Caco-2 (cell line): ENCODE data around the gene NBAS. TPM values are rescaled to one million over a fixed set of nuclear protein-coding genes. Genes with fewer than 3 reads are reported as not detected.
A peak's percentile ranks its signal among the peaks of the same experiment; 100 is the strongest.

Experiments
- BruUV-seq: library from RNA; stranded (reverse); fragments of 400-500 nt; replicated peaks from 2 replicates; lab custom pipeline; 2021; lab: Mats Ljungman, UMichigan
- CTCF ChIA-PET: fragments of 300-600 bp; sonication (Branson Sonifier 250); formaldehyde crosslinking; loops from one replicate; lab custom pipeline; 2022; ENCODE audit warnings: antibody characterized with exemption; lab: Charles Lee
- POLR2A ChIA-PET: fragments of 300-600 bp; sonication (Branson Sonifier 250); formaldehyde crosslinking; loops from one replicate; lab custom pipeline; 2022; ENCODE audit warnings: antibody characterized with exemption; lab: Charles Lee
- DNase-seq, 2 experiments: peaks; one replicate each; pipeline versions ENCODE4 v3.0.0 to v3.0.0-alpha.2; 2020 to 2022
- H3K27me3 ChIP-seq: replicated peaks from 2 replicates; pipeline ENCODE4 v1.6.0; 2011; ENCODE audit warnings: low read length; ENCODE audit not compliant: control insufficient read depth, insufficient read depth
- H3K36me3 ChIP-seq: 2 replicates; pipeline ENCODE4 v1.5.1; 2011; ENCODE audit warnings: low read length; ENCODE audit not compliant: control insufficient read depth, insufficient read depth
- H3K4me1 ChIP-seq: fragments of 250-450 bp; sonication (Bioruptor Pico); 2 replicates; pipeline ENCODE4 v1.5.1; 2020; ENCODE audit warnings: mild to moderate bottlenecking
- H3K4me3 ChIP-seq: 2 replicates; pipeline ENCODE4 v1.5.1; 2011; ENCODE audit warnings: low read depth, mild to moderate bottlenecking, control low read depth, low read length
- H3K9me3 ChIP-seq: fragments of 250-450 bp; sonication (Bioruptor Pico); 2 replicates; pipeline ENCODE4 v1.5.1; 2020; ENCODE audit warnings: mild to moderate bottlenecking, moderate library complexity
- H3K27ac Mint-ChIP-seq: one replicate; pipeline ENCODE4 v1.8.0; 2022; ENCODE audit warnings: mixed read lengths; ENCODE audit not compliant: unreplicated experiment
- H3K27me3 Mint-ChIP-seq: one replicate; pipeline ENCODE4 v1.8.0; 2022; ENCODE audit warnings: mixed read lengths; ENCODE audit not compliant: insufficient read depth, unreplicated experiment
- H3K36me3 Mint-ChIP-seq: one replicate; pipeline ENCODE4 v1.8.0; 2022; ENCODE audit warnings: mild to moderate bottlenecking, mixed read lengths; ENCODE audit not compliant: insufficient read depth, unreplicated experiment
- H3K4me1 Mint-ChIP-seq: one replicate; pipeline ENCODE4 v1.8.0; 2022; ENCODE audit warnings: low read depth, mixed read lengths; ENCODE audit not compliant: unreplicated experiment
- H3K4me3 Mint-ChIP-seq: one replicate; pipeline ENCODE4 v1.8.0; 2022; ENCODE audit warnings: mild to moderate bottlenecking, moderate library complexity, mixed read lengths; ENCODE audit not compliant: unreplicated experiment
- H3K9me3 Mint-ChIP-seq: one replicate; pipeline ENCODE4 v1.8.0; 2022; ENCODE audit warnings: mixed read lengths; ENCODE audit not compliant: unreplicated experiment
- intact Hi-C: fragments of 100-400 bp; cut with micrococcal nuclease; formaldehyde crosslinking; loops from one replicate; pipeline ENCODE4 v1.10.0; 2022; ENCODE audit not compliant: unreplicated experiment
- total RNA-seq: library from RNA; stranded (reverse); gene quantifications from 2 replicates; pipeline ENCODE4 v1.2.3, GENCODE V29; 2022
- TF ChIP-seq, protein P1 (sequence below), 2 experiments: fragments of 200-600 bp in 1 of 2; IDR thresholded peaks; 1 replicate in 1 of 2; 2 replicates in 1 of 2; pipeline versions ENCODE4 v1.5.1 to v1.8.0; 2011 to 2022; ENCODE audit warnings: antibody characterized with exemption in 1 of 2, control low read depth in 1 of 2, inconsistent platforms in 1 of 2, low read depth in 1 of 2, low read length in 1 of 2, mild to moderate bottlenecking in 1 of 2, moderate library complexity in 1 of 2; ENCODE audit not compliant: insufficient read depth in 1 of 2, severe bottlenecking in 1 of 2, unreplicated experiment in 1 of 2

The NBAS gene
- total RNA-seq, 1 experiment from 2014 or later, result 31.1 TPM

GRCh38 chr2:15561574-15562344 is 625 bp upstream of the NBAS start:
- POLR2A ChIA-PET, result no interaction called here
- H3K4me1 ChIP-seq, result peaks cover 3% of the 10 kb centered on the region; the same call in 1 of the 2 replicates
- Mint-ChIP-seq H3K4me3 (peak overlapping the region; percentile 79), H3K27ac (peak overlapping the region; percentile 69), H3K9me3 (no peaks in the 10 kb centered on the region), H3K4me1 (peaks cover 12% of the 10 kb centered on the region), H3K27me3 (no peaks in the 10 kb centered on the region), H3K36me3 (no peaks in the 10 kb centered on the region)
- no peaks in the 10 kb centered on the region for H3K36me3 ChIP-seq
- H3K27me3 ChIP-seq, result no peaks in the 10 kb centered on the region
- TF ChIP-seq, protein P1, sequence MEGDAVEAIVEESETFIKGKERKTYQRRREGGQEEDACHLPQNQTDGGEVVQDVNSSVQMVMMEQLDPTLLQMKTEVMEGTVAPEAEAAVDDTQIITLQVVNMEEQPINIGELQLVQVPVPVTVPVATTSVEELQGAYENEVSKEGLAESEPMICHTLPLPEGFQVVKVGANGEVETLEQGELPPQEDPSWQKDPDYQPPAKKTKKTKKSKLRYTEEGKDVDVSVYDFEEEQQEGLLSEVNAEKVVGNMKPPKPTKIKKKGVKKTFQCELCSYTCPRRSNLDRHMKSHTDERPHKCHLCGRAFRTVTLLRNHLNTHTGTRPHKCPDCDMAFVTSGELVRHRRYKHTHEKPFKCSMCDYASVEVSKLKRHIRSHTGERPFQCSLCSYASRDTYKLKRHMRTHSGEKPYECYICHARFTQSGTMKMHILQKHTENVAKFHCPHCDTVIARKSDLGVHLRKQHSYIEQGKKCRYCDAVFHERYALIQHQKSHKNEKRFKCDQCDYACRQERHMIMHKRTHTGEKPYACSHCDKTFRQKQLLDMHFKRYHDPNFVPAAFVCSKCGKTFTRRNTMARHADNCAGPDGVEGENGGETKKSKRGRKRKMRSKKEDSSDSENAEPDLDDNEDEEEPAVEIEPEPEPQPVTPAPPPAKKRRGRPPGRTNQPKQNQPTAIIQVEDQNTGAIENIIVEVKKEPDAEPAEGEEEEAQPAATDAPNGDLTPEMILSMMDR (IDR thresholded peaks at IDR 0.05; ENCODE audit: insufficient read depth in 1 of 2, low read depth in 1 of 2, low read length in 1 of 2, severe bottlenecking in 1 of 2, unreplicated experiment in 1 of 2), result no peak
- BruUV-seq, result no TSS peak
- intact Hi-C loops, result loop anchor here (1.0 kb wide), 1 partner anchor 30 kb away; the partner anchor contains the start of gene DDX1
- CTCF ChIA-PET, result interaction anchor here (0.6 to 2.9 kb wide), 3 partner anchors 10 to 183 kb away, joined by 3 to 20 read pairs (median 4); no protein-coding TSS in a partner anchor
- peak overlapping the region; percentile 91 for H3K4me3 ChIP-seq
- peak in 1 of 2 experiments; percentile 24 for DNase-seq
- H3K9me3 ChIP-seq, result no peaks in the 10 kb centered on the region

DNA sequence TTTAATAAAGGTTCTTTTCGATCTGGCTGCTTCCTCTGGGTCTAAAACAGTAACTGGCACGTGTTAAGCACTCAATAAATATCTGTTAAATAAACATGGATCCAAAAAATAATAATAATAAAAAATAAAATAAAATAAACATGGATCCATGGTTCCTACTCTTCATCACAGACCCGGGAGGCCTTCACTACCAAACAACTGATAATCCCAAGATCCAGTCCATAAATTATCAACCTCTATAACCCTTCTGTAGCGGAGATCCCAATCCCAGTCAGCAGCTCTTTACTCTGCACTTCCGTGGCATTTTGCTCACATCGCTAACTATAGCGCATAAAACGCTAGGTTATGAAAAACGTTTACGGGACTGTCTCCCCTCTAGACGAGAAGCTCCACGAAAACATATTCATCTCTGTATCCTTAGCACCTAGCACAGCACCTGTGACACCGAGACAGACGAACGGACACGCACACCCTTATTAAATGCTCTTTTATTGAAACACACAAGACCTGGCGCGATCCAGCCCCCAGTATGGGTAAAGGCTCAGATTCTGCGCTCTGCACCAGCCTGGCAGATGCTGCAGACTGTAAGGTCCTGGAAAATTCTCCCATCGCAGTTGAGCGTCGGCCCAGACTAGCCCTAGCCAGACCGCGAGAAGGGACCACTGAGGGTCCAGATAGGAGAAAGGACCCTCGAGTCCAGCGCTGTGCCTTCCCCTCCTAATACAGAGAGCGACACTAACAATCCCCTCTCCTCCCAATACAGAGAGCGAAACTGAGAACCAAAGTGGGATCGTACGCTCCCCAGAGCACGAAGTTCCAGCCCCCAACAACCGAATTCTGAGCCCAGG is 770 bp downstream of the NBAS start:
- Mint-ChIP-seq H3K9me3 (no peaks in the 10 kb centered on the region), H3K27me3 (no peaks in the 10 kb centered on the region), H3K4me3 (peak overlapping the region; percentile 79), H3K36me3 (no peaks in the 10 kb centered on the region), H3K4me1 (peaks cover 12% of the 10 kb centered on the region), H3K27ac (peak overlapping the region; percentile 69)
- POLR2A ChIA-PET, result no interaction called here
- intact Hi-C loops, result no loop called here
- H3K9me3 ChIP-seq, result no peaks in the 10 kb centered on the region
- CTCF ChIA-PET, result interaction anchor here (0.7 to 2.9 kb wide), 3 partner anchors 14 to 469 kb away, joined by 3 to 20 read pairs (median 4); no protein-coding TSS in a partner anchor
- TSS peak; percentile 61 for BruUV-seq
- TF ChIP-seq, protein P1 (IDR thresholded peaks at IDR 0.05; ENCODE audit: insufficient read depth in 1 of 2, low read depth in 1 of 2, low read length in 1 of 2, severe bottlenecking in 1 of 2, unreplicated experiment in 1 of 2), result no peak
- H3K4me3 ChIP-seq, result peak overlapping the region; percentile 91
- peak in 1 of 2 experiments; percentile 32 for DNase-seq
- H3K27me3 ChIP-seq, result no peaks in the 10 kb centered on the region
- peaks cover 12% of the 10 kb centered on the region for H3K4me1 ChIP-seq
- no peaks in the 10 kb centered on the region for H3K36me3 ChIP-seq
